ENCODE results near the gene UNC5CL. TPM values are rescaled to one million over a fixed set of nuclear protein-coding genes. Genes with fewer than 3 reads are reported as not detected.
A peak's percentile ranks its signal among the peaks of the same experiment; 100 is the strongest.

Gene UNC5CL, protein sequence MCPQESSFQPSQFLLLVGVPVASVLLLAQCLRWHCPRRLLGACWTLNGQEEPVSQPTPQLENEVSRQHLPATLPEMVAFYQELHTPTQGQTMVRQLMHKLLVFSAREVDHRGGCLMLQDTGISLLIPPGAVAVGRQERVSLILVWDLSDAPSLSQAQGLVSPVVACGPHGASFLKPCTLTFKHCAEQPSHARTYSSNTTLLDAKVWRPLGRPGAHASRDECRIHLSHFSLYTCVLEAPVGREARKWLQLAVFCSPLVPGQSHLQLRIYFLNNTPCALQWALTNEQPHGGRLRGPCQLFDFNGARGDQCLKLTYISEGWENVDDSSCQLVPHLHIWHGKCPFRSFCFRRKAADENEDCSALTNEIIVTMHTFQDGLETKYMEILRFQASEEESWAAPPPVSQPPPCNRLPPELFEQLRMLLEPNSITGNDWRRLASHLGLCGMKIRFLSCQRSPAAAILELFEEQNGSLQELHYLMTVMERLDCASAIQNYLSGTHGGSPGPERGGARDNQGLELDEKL
- 4.4 TPM for total RNA-seq
- under 1 TPM; 0.11 to 0.68 (median 0.20) TPM for polyA plus RNA-seq

DNA sequence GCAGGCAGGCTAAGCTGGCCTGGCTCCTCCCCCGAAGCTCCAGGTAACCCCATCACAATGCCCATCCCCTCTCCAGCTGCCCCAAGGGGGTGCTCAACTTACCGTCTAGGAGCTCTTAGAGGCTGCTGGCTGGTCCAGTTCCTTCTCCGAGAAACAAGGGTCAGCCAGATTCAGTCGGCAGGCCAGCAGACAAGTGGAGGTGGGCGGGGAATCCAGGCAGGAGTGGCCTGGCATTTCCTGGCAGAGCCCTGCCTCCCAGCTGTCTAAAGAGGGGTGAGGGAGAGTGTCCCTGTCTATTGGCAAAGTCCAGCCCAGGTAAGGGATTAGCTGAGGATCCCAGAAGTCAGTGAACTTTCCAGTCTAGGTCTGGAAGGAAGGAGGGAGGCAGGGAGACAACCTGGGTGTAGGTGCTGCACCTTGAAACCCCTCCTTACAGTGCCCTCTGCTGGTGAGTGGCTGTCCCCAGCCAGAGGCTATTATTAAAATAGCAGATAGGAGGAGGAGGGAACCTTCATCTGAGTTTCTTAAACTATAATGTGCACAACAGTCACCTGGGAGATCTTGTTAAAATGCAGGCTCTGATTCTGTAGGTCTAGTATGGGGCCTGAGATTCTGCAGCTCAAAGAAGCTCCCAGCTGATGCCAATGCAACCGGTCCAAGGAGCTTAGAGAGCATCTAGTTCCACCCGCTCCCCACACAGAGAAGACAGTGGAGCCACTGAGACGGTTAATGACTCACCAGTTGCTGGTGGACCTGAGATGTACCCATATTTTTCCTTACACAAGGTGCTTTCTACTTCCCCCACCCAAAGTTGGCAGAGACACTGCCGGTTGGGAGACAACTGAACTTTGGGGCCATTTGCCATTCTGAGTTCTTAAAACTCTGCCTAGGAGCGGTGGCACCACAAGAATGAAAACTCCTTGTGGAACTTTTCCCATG, at the start of gene UNC5CL:
TSS of gene UNC5CL (minus strand) at position 162 of the 939 bp plus-strand sequence. CDS start 4,147 bp downstream, outside the sequence.
- H3K9me3 Mint-ChIP-seq = peaks cover 0 to 2% (median 0%) of the 10 kb centered on the region in 7 donors
- H3K4me1 Mint-ChIP-seq = peaks cover 0 to 5% (median 2%) of the 10 kb centered on the region in 4 donors
- peak within 1 kb of the TSS in 2 of 3 donors; percentile 42 to 52 for H3K27ac Mint-ChIP-seq
- peaks cover 9% of the 10 kb centered on the region for H3K36me3 Mint-ChIP-seq
- ATAC-seq (ENCODE audit: low read depth in 2 of 2) (peak; percentile 57 to 65), DNase-seq (peak; percentile 35 to 71 (median 46))
- H3K4me3 Mint-ChIP-seq = no peak within 1 kb of the TSS
- Histone ChIP-seq H3K9me3 (ENCODE audit: control insufficient read depth in 2 of 2, low read length in 2 of 2) (no peaks in the 10 kb centered on the region), H3K36me3 (ENCODE audit: control insufficient read depth, insufficient read depth, low read length) (no peaks in the 10 kb centered on the region), H3K27ac (ENCODE audit: insufficient read depth, low read length, poor library complexity, severe bottlenecking) (no peak within 1 kb of the TSS), H3K27me3 (ENCODE audit: control insufficient read depth, insufficient read depth, low read length) (no peaks in the 10 kb centered on the region), H3K4me3 (ENCODE audit: low read depth, low read length) (no peak within 1 kb of the TSS), H3K4me1 (ENCODE audit: control insufficient read depth, insufficient read depth, low read length, poor library complexity, severe bottlenecking) (no peaks in the 10 kb centered on the region)
- no peaks in the 10 kb centered on the region for H3K27me3 Mint-ChIP-seq

DNA sequence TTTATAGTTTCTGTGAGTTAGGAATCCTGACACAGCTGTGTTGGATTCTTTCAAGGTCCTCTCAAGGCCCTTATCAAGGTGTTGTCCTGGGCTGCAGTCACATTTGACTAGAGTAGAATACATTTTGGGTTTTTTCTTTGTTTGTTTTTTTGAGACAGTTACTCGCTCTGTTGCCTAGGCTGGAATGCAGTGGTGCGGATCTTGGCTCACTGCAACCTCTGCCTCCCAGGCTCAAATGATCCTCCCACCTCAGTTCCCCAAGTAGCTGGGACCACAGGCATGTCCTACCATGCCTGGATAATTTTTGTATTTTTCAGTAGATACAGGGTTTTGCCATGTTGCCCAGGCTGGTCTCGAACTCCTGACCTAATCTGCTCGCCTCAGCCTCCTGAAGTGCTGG, 49.4 kb upstream of the UNC5CL start:
- Mint-ChIP-seq H3K36me3 (peaks cover 49% of the 10 kb centered on the region), H3K4me3 (no peak overlapping the region), H3K4me1 (peaks cover 6 to 23% (median 19%) of the 10 kb centered on the region in 4 donors), H3K9me3 (no peaks in the 10 kb centered on the region), H3K27ac (peak overlapping the region in 1 of 3 donors; percentile 66), H3K27me3 (no peaks in the 10 kb centered on the region)
- Histone ChIP-seq H3K4me3 (ENCODE audit: low read depth, low read length) (no peak overlapping the region), H3K4me1 (ENCODE audit: control insufficient read depth, insufficient read depth, low read length, poor library complexity, severe bottlenecking) (no peaks in the 10 kb centered on the region), H3K9me3 (ENCODE audit: control insufficient read depth in 2 of 2, low read length in 2 of 2) (no peaks in the 10 kb centered on the region), H3K27ac (ENCODE audit: insufficient read depth, low read length, poor library complexity, severe bottlenecking) (no peak overlapping the region), H3K27me3 (ENCODE audit: control insufficient read depth, insufficient read depth, low read length) (no peaks in the 10 kb centered on the region), H3K36me3 (ENCODE audit: control insufficient read depth, insufficient read depth, low read length) (peaks cover 89% of the 10 kb centered on the region)
- DNase-seq (no peak), ATAC-seq (ENCODE audit: low read depth in 2 of 2) (no peak)

DNA sequence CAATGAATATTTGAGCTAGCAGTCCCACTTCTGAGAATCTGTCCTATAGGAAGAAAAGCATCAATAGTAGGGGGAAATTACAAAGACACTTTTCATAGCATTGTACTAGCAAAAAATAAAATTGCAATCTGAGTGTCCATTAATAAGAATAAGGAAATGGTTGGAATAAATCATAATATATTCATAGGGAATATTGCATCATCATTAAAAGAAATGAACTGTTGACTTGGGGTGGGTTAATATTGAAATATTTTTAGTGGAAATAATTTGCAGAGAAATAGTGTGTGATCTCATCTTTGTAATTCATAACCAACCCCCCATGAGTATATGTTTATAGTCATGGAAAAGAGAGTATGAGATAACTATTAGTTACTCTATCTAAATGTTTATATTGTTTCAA, 46.2 kb upstream of the UNC5CL start:
- no peak overlapping the region for H3K4me3 ChIP-seq (ENCODE audit: low read depth, low read length)
- H3K4me1 ChIP-seq (ENCODE audit: control insufficient read depth, insufficient read depth, low read length, poor library complexity, severe bottlenecking) = peaks cover 17% of the 10 kb centered on the region
- H3K9me3 ChIP-seq (ENCODE audit: control insufficient read depth in 2 of 2, low read length in 2 of 2) = no peaks in the 10 kb centered on the region
- no peaks in the 10 kb centered on the region for H3K9me3 Mint-ChIP-seq
- H3K36me3 ChIP-seq (ENCODE audit: control insufficient read depth, insufficient read depth, low read length) = peaks cover 66% of the 10 kb centered on the region
- no peaks in the 10 kb centered on the region for H3K27me3 ChIP-seq (ENCODE audit: control insufficient read depth, insufficient read depth, low read length)
- peaks cover 47% of the 10 kb centered on the region for H3K36me3 Mint-ChIP-seq
- no peaks in the 10 kb centered on the region for H3K27me3 Mint-ChIP-seq
- ATAC-seq (ENCODE audit: low read depth in 2 of 2) = no peak
- peaks cover 32 to 49% (median 38%) of the 10 kb centered on the region in 4 donors for H3K4me1 Mint-ChIP-seq
- DNase-seq = no peak
- no peak overlapping the region for H3K4me3 Mint-ChIP-seq
- no peak overlapping the region for H3K27ac Mint-ChIP-seq
- no peak overlapping the region for H3K27ac ChIP-seq (ENCODE audit: insufficient read depth, low read length, poor library complexity, severe bottlenecking)

DNA sequence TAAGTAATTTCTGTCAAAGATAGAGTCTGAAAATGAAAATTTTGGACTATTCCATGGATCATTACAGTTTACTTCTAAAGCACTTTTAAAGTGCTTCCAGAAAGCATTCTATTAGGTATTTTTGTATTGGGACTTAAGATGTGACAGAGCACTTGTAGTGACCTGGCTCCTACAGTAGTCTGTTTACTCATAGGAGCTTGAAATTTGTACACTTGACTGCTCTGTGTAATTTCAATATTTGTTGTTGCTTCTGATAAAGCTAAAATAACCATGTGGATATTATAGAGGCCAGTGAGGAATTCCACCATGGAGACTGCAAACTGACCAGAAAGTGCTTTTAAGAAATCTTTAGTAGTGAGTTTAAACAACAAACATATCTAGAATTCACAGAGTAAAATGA, 44.1 kb upstream of the UNC5CL start:
- Mint-ChIP-seq H3K4me3 (no peak overlapping the region), H3K9me3 (no peaks in the 10 kb centered on the region), H3K36me3 (peaks cover 50% of the 10 kb centered on the region), H3K27me3 (no peaks in the 10 kb centered on the region), H3K27ac (peak overlapping the region in 2 of 3 donors; percentile 31 to 62), H3K4me1 (peaks cover 49 to 67% (median 52%) of the 10 kb centered on the region in 4 donors)
- Histone ChIP-seq H3K4me1 (ENCODE audit: control insufficient read depth, insufficient read depth, low read length, poor library complexity, severe bottlenecking) (peaks cover 23% of the 10 kb centered on the region), H3K4me3 (ENCODE audit: low read depth, low read length) (no peak overlapping the region), H3K27me3 (ENCODE audit: control insufficient read depth, insufficient read depth, low read length) (no peaks in the 10 kb centered on the region), H3K27ac (ENCODE audit: insufficient read depth, low read length, poor library complexity, severe bottlenecking) (no peak overlapping the region), H3K9me3 (ENCODE audit: control insufficient read depth in 2 of 2, low read length in 2 of 2) (no peaks in the 10 kb centered on the region), H3K36me3 (ENCODE audit: control insufficient read depth, insufficient read depth, low read length) (peaks cover 61% of the 10 kb centered on the region)
- DNase-seq (no peak), ATAC-seq (ENCODE audit: low read depth in 2 of 2) (no peak)

DNA sequence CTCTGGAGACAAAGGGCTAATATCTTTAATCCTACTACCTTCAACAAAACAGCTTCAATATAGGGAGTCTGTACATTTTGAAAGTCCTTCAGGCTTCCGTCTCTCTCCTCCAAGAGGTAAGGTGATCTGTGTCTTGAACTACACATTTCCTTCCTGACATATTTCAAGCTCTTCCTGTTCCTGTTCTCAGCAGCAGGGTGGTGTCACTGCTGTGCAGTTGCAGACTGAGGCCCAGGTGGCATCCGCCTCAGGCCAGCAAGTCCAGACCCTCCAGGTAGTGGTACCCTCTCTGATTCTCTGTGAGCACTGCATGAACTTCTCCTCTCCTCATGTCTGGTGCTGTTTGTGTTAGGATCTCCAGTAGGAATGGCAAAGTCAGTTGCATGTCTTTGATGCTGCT, 41.6 kb upstream of the UNC5CL start:
- H3K27me3 Mint-ChIP-seq = no peaks in the 10 kb centered on the region
- H3K27ac ChIP-seq (ENCODE audit: insufficient read depth, low read length, poor library complexity, severe bottlenecking) = peak overlapping the region; percentile 68
- no peaks in the 10 kb centered on the region for H3K27me3 ChIP-seq (ENCODE audit: control insufficient read depth, insufficient read depth, low read length)
- peaks cover 45% of the 10 kb centered on the region for H3K36me3 Mint-ChIP-seq
- ATAC-seq (ENCODE audit: low read depth in 2 of 2) = peak; percentile 79 to 95
- H3K27ac Mint-ChIP-seq = peak overlapping the region; percentile 79 to 93 (median 86)
- H3K4me1 ChIP-seq (ENCODE audit: control insufficient read depth, insufficient read depth, low read length, poor library complexity, severe bottlenecking) = peaks cover 28% of the 10 kb centered on the region
- peak overlapping the region; percentile 69 for H3K4me3 ChIP-seq (ENCODE audit: low read depth, low read length)
- peaks cover 52 to 80% (median 63%) of the 10 kb centered on the region in 4 donors for H3K4me1 Mint-ChIP-seq
- no peaks in the 10 kb centered on the region for H3K9me3 Mint-ChIP-seq
- peak overlapping the region; percentile 79 to 92 (median 80) for H3K4me3 Mint-ChIP-seq
- H3K36me3 ChIP-seq (ENCODE audit: control insufficient read depth, insufficient read depth, low read length) = peaks cover 43% of the 10 kb centered on the region
- DNase-seq = peak in 2 of 3 donors; percentile 29 to 75
- H3K9me3 ChIP-seq (ENCODE audit: control insufficient read depth in 2 of 2, low read length in 2 of 2) = no peaks in the 10 kb centered on the region

DNA sequence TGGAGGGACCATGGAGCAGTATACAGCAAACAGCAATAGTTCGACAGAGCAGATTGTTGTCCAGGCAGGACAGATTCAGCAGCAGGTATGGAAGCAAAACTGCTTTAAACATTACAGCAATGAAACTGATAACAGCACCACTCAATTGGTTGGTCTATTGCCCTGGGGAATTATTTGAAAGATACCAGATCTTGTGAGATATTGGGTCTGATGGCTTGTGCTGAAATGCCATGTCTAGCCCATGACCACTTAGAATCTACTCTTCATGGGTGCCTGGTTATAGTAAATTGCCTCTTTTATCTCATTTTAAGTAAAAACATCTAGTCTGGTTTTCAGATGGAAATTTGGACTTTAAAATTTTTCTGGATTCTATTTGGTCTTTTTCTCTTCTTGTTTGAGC, 40.1 kb upstream of the UNC5CL start:
- Histone ChIP-seq H3K27ac (ENCODE audit: insufficient read depth, low read length, poor library complexity, severe bottlenecking) (no peak overlapping the region), H3K36me3 (ENCODE audit: control insufficient read depth, insufficient read depth, low read length) (peaks cover 28% of the 10 kb centered on the region), H3K9me3 (ENCODE audit: control insufficient read depth in 2 of 2, low read length in 2 of 2) (no peaks in the 10 kb centered on the region), H3K4me1 (ENCODE audit: control insufficient read depth, insufficient read depth, low read length, poor library complexity, severe bottlenecking) (peaks cover 43% of the 10 kb centered on the region), H3K27me3 (ENCODE audit: control insufficient read depth, insufficient read depth, low read length) (no peaks in the 10 kb centered on the region), H3K4me3 (ENCODE audit: low read depth, low read length) (no peak overlapping the region)
- peaks cover 37% of the 10 kb centered on the region for H3K36me3 Mint-ChIP-seq
- peak overlapping the region; percentile 20 to 87 (median 86) for H3K27ac Mint-ChIP-seq
- H3K9me3 Mint-ChIP-seq = no peaks in the 10 kb centered on the region
- DNase-seq (no peak), ATAC-seq (ENCODE audit: low read depth in 2 of 2) (no peak)
- no peaks in the 10 kb centered on the region for H3K27me3 Mint-ChIP-seq
- peak overlapping the region in 1 of 4 donors; percentile 37 for H3K4me3 Mint-ChIP-seq
- peaks cover 52 to 90% (median 72%) of the 10 kb centered on the region in 4 donors for H3K4me1 Mint-ChIP-seq

DNA sequence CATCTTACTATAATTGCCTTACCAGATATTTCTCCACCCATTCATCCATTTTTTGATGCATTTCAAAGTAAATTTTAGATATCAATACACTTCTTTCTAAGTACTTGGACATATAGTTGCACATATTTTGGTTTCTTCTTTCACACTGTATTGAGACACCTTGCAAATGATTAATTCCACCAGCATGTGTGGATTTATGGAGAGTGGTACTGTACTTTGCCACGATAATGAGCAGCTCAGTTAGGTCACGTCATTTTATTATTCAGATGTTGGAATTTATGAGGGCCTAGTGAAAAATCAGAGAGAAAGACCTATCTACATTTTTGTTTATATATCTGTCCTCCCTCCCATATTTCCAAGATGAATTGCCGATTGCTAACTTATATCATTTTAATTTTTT, 39.1 kb upstream of the UNC5CL start:
- H3K27me3 ChIP-seq (ENCODE audit: control insufficient read depth, insufficient read depth, low read length) = no peaks in the 10 kb centered on the region
- H3K36me3 ChIP-seq (ENCODE audit: control insufficient read depth, insufficient read depth, low read length) = peaks cover 19% of the 10 kb centered on the region
- H3K27me3 Mint-ChIP-seq = no peaks in the 10 kb centered on the region
- no peaks in the 10 kb centered on the region for H3K9me3 ChIP-seq (ENCODE audit: control insufficient read depth in 2 of 2, low read length in 2 of 2)
- H3K36me3 Mint-ChIP-seq = peaks cover 30% of the 10 kb centered on the region
- no peak for ATAC-seq (ENCODE audit: low read depth in 2 of 2)
- no peak for DNase-seq
- no peak overlapping the region for H3K4me3 ChIP-seq (ENCODE audit: low read depth, low read length)
- H3K4me1 ChIP-seq (ENCODE audit: control insufficient read depth, insufficient read depth, low read length, poor library complexity, severe bottlenecking) = peaks cover 46% of the 10 kb centered on the region
- no peak overlapping the region for H3K27ac ChIP-seq (ENCODE audit: insufficient read depth, low read length, poor library complexity, severe bottlenecking)
- no peak overlapping the region for H3K27ac Mint-ChIP-seq
- peak overlapping the region in 1 of 4 donors; percentile 8 for H3K4me3 Mint-ChIP-seq
- peaks cover 51 to 82% (median 70%) of the 10 kb centered on the region in 4 donors for H3K4me1 Mint-ChIP-seq
- H3K9me3 Mint-ChIP-seq = no peaks in the 10 kb centered on the region
